ENCODE results near the gene HIGD1C. TPM values are rescaled to one million over a fixed set of nuclear protein-coding genes. Genes with fewer than 3 reads are reported as not detected.
"Not testable (repeated sequence)": the region's sequence is repeated elsewhere in the genome, so short reads cannot be mapped to it uniquely, and the experiment has no call there.

Gene HIGD1C
- total RNA-seq, 3 donors from 2014 or later: not detected

- Mint-ChIP-seq H3K4me1 (ENCODE audit: low read depth) (peaks cover 27% of the 10 kb centered on the region), H3K4me3 (peak overlapping the region; percentile 29)
These were observed 25.4 kb upstream of the HIGD1C start for GRCh38 chr12:50926932-50927331.

GRCh38 chr12:50927356-50927755, 25.0 kb upstream of the HIGD1C start:
- peak overlapping the region; percentile 14 for H3K4me3 Mint-ChIP-seq
- no peaks in the 10 kb centered on the region for H3K36me3 Mint-ChIP-seq (ENCODE audit: insufficient read depth)
- ATAC-seq (no peak), DNase-seq (no peak)
- H3K9me3 Mint-ChIP-seq: no peaks in the 10 kb centered on the region
- peaks cover 26% of the 10 kb centered on the region for H3K4me1 Mint-ChIP-seq (ENCODE audit: low read depth)
- no peaks in the 10 kb centered on the region for H3K27me3 Mint-ChIP-seq (ENCODE audit: low read depth)

More at GRCh38 chr12:50926932-50927331, 25.4 kb upstream of the HIGD1C start:
- not testable (repeated sequence) for H3K36me3 Mint-ChIP-seq (ENCODE audit: insufficient read depth); H3K9me3 Mint-ChIP-seq; H3K27me3 Mint-ChIP-seq (ENCODE audit: low read depth); DNase-seq; ATAC-seq

DNA sequence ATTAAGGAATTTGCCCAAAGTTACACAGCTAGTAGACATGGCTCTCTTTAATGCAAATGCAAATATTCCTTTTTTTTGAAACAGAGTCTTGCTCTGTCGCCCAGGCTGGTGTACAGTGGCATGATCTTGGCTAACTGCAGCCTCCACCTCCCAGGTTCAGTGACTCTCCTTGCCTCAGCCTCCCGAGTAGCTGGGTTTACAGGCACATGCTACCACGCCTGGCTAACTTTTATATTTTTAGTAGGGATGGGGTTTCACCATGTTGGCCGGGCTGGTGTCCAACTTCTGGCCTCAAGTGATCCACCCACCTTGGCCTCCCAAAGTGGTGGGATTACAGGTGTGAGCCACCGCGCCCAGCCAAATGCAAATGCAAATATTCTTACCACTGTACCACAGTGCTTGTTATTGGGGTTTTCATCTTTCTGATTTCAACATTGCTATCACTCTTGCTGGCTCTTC, 24.5 kb upstream of the HIGD1C start:
- H3K27me3 Mint-ChIP-seq (ENCODE audit: low read depth): no peaks in the 10 kb centered on the region
- no peak for DNase-seq
- H3K4me3 Mint-ChIP-seq: peak overlapping the region; percentile 39
- H3K36me3 Mint-ChIP-seq (ENCODE audit: insufficient read depth): no peaks in the 10 kb centered on the region
- ATAC-seq: no peak
- peaks cover 24% of the 10 kb centered on the region for H3K4me1 Mint-ChIP-seq (ENCODE audit: low read depth)
- H3K9me3 Mint-ChIP-seq: no peaks in the 10 kb centered on the region

DNA sequence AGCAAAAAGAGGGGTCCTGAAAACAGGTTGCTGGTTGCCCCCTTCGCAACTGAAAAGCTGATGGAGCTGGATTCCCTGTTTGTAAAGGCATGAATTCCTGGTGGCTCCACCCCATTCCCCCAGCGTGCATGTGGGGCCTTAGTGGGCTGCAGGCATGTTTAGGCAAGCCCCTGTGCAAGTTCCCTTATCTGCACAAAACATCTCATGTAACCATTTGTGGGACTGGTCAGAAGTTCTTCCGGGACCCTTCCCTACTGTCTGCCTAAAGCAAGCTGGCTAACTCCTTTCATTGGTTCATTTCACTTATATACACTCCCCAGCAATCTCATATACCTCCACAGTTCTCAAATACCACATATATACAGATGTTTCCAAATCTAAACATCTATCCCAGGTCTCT, 24.0 kb upstream of the HIGD1C start:
- DNase-seq (no peak), ATAC-seq (no peak)
- Mint-ChIP-seq H3K36me3 (ENCODE audit: insufficient read depth) (no peaks in the 10 kb centered on the region), H3K27me3 (ENCODE audit: low read depth) (no peaks in the 10 kb centered on the region), H3K4me1 (ENCODE audit: low read depth) (peaks cover 22% of the 10 kb centered on the region), H3K9me3 (no peaks in the 10 kb centered on the region), H3K4me3 (no peak overlapping the region)

GRCh38 chr12:50929831-50930230, 22.5 kb upstream of the HIGD1C start:
- ATAC-seq (no peak), DNase-seq (no peak)
- Mint-ChIP-seq H3K36me3 (ENCODE audit: insufficient read depth) (no peaks in the 10 kb centered on the region), H3K4me1 (ENCODE audit: low read depth) (peaks cover 8% of the 10 kb centered on the region), H3K27me3 (ENCODE audit: low read depth) (no peaks in the 10 kb centered on the region), H3K9me3 (no peaks in the 10 kb centered on the region), H3K4me3 (no peak overlapping the region)

- H3K4me1 Mint-ChIP-seq (ENCODE audit: low read depth); H3K36me3 Mint-ChIP-seq (ENCODE audit: insufficient read depth); H3K9me3 Mint-ChIP-seq; DNase-seq; H3K4me3 Mint-ChIP-seq; H3K27me3 Mint-ChIP-seq (ENCODE audit: low read depth); ATAC-seq: not testable (repeated sequence)
These were observed 21.9 kb upstream of the HIGD1C start for GRCh38 chr12:50930477-50930876.

DNA sequence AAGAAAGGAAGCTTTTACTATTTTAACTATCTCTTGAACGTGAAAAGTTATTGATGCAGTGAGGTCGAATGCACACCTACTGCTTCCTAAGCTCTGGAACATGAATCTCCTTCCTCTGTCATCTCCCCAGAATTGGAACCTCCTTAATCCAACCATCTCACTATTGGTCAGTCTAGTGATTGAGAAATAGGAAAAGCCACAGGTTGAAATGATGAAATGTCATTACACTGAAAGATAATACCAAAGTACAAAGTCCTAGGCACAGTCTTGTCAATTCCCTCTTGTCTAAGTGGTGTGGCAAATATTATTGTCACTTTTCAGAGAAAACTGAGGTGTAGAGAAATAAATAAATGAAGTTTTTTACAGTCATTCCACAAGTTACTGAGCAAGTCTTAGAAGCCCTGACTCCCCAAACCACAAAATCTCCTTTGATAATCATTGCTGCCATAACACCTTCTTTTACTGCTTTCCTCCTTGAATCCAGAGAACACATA, 19.5 kb upstream of the HIGD1C start:
- Mint-ChIP-seq H3K36me3 (ENCODE audit: insufficient read depth) (no peaks in the 10 kb centered on the region), H3K9me3 (no peaks in the 10 kb centered on the region), H3K27me3 (ENCODE audit: low read depth) (no peaks in the 10 kb centered on the region), H3K4me1 (ENCODE audit: low read depth) (no peaks in the 10 kb centered on the region), H3K4me3 (no peak overlapping the region)
- no peak for DNase-seq
- peak; percentile 18 to 43 for ATAC-seq

GRCh38 chr12:50933459-50934124, 18.8 kb upstream of the HIGD1C start:
- H3K4me3 Mint-ChIP-seq: no peak overlapping the region
- no peak for ATAC-seq
- no peak for DNase-seq
- H3K27me3 Mint-ChIP-seq (ENCODE audit: low read depth): no peaks in the 10 kb centered on the region
- H3K9me3 Mint-ChIP-seq: no peaks in the 10 kb centered on the region
- peaks cover 2% of the 10 kb centered on the region for H3K36me3 Mint-ChIP-seq (ENCODE audit: insufficient read depth)
- H3K4me1 Mint-ChIP-seq (ENCODE audit: low read depth): no peaks in the 10 kb centered on the region

DNA sequence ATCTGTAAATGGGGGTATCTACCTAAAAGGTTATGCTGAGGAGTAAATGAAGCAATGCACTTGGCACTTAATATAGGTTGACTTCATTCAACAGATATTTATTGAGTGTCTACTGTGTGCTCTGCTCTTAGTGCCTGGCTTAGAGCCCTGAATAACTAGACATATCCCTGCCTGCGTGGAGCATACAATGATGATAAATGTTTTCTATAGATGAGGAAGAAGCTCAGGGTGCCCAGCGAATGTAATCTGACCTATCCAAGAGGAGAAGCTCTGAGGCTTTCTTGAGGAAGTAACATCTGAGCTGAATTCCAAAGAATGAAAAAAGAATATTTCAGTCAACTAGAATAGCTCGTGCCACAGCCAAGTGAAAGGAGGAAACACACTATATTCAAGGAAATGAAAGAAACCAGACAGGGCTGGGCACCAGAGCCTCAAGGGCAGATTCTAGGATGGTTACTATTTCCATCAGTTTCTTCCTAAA, 17.9 kb upstream of the HIGD1C start:
- no peaks in the 10 kb centered on the region for H3K4me1 Mint-ChIP-seq (ENCODE audit: low read depth)
- no peak overlapping the region for H3K4me3 Mint-ChIP-seq
- peaks cover 2% of the 10 kb centered on the region for H3K36me3 Mint-ChIP-seq (ENCODE audit: insufficient read depth)
- H3K27me3 Mint-ChIP-seq (ENCODE audit: low read depth): no peaks in the 10 kb centered on the region
- no peaks in the 10 kb centered on the region for H3K9me3 Mint-ChIP-seq
- DNase-seq (no peak), ATAC-seq (no peak)

- no peaks in the 10 kb centered on the region for H3K4me1 Mint-ChIP-seq (ENCODE audit: low read depth)
- ATAC-seq (no peak), DNase-seq (no peak)
- peaks cover 2% of the 10 kb centered on the region for H3K36me3 Mint-ChIP-seq (ENCODE audit: insufficient read depth)
- no peaks in the 10 kb centered on the region for H3K9me3 Mint-ChIP-seq
- H3K4me3 Mint-ChIP-seq: no peak overlapping the region
- H3K27me3 Mint-ChIP-seq (ENCODE audit: low read depth): no peaks in the 10 kb centered on the region
These were observed 17.1 kb upstream of the HIGD1C start for GRCh38 chr12:50934981-50935807.

DNA sequence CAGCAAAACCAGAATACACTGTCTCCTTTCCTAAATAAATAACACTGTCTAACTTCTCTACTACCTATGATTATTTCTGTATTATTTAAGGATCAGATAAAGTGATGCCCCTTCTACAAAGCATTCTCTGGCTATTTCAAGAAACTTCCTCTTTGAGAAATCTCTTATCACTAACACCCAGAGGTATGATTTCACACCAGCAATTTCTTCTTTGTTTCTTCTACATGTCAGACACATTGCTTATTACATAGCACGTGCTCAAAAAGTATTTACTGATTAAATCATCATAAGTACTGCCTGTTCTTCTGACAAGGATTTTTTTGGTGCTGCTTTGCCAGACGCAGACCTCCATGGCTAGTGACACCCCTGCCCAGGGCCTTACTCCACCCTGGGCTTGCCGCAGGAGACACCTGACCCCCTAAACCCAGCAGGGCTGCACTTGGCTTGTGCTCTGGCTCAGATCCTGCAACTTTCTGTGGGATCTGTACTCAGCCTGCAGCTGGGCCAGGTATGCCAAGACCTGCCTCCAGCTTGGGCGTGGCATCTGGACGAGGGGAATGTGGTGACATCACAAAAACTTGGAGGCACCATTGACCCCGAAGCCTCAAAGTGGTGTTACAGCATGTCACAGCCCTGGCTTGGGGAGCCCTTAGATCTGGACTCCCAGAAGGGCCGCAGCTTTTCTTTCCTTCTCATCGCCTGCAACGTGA, 15.4 kb upstream of the HIGD1C start:
- H3K4me3 Mint-ChIP-seq: no peak overlapping the region
- no peak for DNase-seq
- no peaks in the 10 kb centered on the region for H3K4me1 Mint-ChIP-seq (ENCODE audit: low read depth)
- peaks cover 2% of the 10 kb centered on the region for H3K36me3 Mint-ChIP-seq (ENCODE audit: insufficient read depth)
- ATAC-seq: no peak
- no peaks in the 10 kb centered on the region for H3K27me3 Mint-ChIP-seq (ENCODE audit: low read depth)
- no peaks in the 10 kb centered on the region for H3K9me3 Mint-ChIP-seq

DNA sequence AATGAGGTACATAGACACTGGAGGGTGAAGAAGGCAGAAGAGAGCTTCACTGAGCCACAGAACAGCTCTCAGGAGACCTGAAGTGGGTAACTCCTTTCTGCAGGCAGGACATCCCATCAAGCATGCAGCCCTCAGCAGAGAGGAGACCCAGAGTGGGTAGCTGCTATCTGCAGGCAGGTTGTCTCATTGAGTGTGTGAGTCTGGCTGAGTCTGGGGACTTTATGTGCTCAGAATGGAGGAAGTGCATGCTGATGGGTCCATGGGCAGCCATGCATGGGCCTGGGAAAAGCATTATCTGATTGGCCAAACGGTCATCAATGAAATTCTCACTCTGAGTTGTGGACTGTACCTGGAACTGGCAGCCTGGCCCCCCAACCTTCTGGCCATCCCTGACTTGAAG, 14.7 kb upstream of the HIGD1C start:
- Mint-ChIP-seq H3K9me3 (no peaks in the 10 kb centered on the region), H3K27me3 (ENCODE audit: low read depth) (no peaks in the 10 kb centered on the region), H3K4me1 (ENCODE audit: low read depth) (no peaks in the 10 kb centered on the region), H3K36me3 (ENCODE audit: insufficient read depth) (peaks cover 2% of the 10 kb centered on the region), H3K4me3 (no peak overlapping the region)
- no peak for DNase-seq
- ATAC-seq: no peak

GRCh38 chr12:50947933-50948626, 4.3 kb upstream of the HIGD1C start:
- H3K4me3 Mint-ChIP-seq: no peak overlapping the region
- no peak for DNase-seq

GRCh38 chr12:50948798-50949197, 3.5 kb upstream of the HIGD1C start:
- Mint-ChIP-seq H3K36me3 (ENCODE audit: insufficient read depth) (peaks cover 4% of the 10 kb centered on the region), H3K27me3 (ENCODE audit: low read depth) (no peaks in the 10 kb centered on the region), H3K4me1 (ENCODE audit: low read depth) (no peaks in the 10 kb centered on the region), H3K4me3 (no peak overlapping the region), H3K9me3 (peaks cover 3% of the 10 kb centered on the region)
- ATAC-seq (no peak), DNase-seq (no peak)

More at GRCh38 chr12:50947933-50948626, 4.3 kb upstream of the HIGD1C start:
- peaks cover 3% of the 10 kb centered on the region for H3K9me3 Mint-ChIP-seq
- no peaks in the 10 kb centered on the region for H3K4me1 Mint-ChIP-seq (ENCODE audit: low read depth)
- no peaks in the 10 kb centered on the region for H3K27me3 Mint-ChIP-seq (ENCODE audit: low read depth)
- H3K36me3 Mint-ChIP-seq (ENCODE audit: insufficient read depth): peaks cover 6% of the 10 kb centered on the region
- no peak for ATAC-seq
